PC-3 (cell line): ENCODE measurements around the gene GORASP1.

ENCODE experiments used
- CTCF ChIP-seq: fragments of 300-600 bp; sonication (generic); conservative IDR thresholded peaks from 2 replicates; pipeline ENCODE4 v1.5.1; 2017; ENCODE audit warnings: antibody characterized with exemption, low read depth, mild to moderate bottlenecking, low read length
- EZH2 ChIP-seq: fragments of 300-600 bp; sonication (generic); IDR thresholded peaks from one replicate; pipeline ENCODE4 v1.6.1; 2017; ENCODE audit warnings: antibody characterized with exemption, mild to moderate bottlenecking, low read length; ENCODE audit not compliant: unreplicated experiment
- EZH2phosphoT487 ChIP-seq: fragments of 300-600 bp; sonication (generic); IDR thresholded peaks from 2 replicates; pipeline ENCODE4 v1.6.1; 2018; ENCODE audit warnings: mild to moderate bottlenecking, antibody characterized with exemption, low read length, borderline replicate concordance

- peak; percentile 93 for TF ChIP-seq CTCF
- TF ChIP-seq EZH2phosphoT487, result no peak
- no peak for TF ChIP-seq EZH2
Observed at GRCh38 chr3:39101022-39101689, 6.3 kb downstream of the GORASP1 start.
